Activated naive CD8-positive, alpha-beta T cell (primary cell): ENCODE results near the gene MICAL3.

Source experiments
- H3K27ac Mint-ChIP-seq: one replicate; pipeline ENCODE4 v1.8.0; 2021; ENCODE audit warnings: mixed read lengths
- H3K27me3 Mint-ChIP-seq: one replicate; pipeline ENCODE4 v1.8.0; 2021; ENCODE audit warnings: mixed read lengths
- H3K36me3 Mint-ChIP-seq: one replicate; pipeline ENCODE4 v1.8.0; 2021; ENCODE audit warnings: mixed read lengths
- H3K4me1 Mint-ChIP-seq: one replicate; pipeline ENCODE4 v1.8.0; 2021; ENCODE audit warnings: low read depth, mixed read lengths
- H3K4me3 Mint-ChIP-seq: one replicate; pipeline ENCODE4 v1.8.0; 2021; ENCODE audit warnings: mild to moderate bottlenecking, mixed read lengths
- H3K9me3 Mint-ChIP-seq: one replicate; pipeline ENCODE4 v1.8.0; 2021; ENCODE audit warnings: low read depth, mixed read lengths

MICAL3 gene

DNA sequence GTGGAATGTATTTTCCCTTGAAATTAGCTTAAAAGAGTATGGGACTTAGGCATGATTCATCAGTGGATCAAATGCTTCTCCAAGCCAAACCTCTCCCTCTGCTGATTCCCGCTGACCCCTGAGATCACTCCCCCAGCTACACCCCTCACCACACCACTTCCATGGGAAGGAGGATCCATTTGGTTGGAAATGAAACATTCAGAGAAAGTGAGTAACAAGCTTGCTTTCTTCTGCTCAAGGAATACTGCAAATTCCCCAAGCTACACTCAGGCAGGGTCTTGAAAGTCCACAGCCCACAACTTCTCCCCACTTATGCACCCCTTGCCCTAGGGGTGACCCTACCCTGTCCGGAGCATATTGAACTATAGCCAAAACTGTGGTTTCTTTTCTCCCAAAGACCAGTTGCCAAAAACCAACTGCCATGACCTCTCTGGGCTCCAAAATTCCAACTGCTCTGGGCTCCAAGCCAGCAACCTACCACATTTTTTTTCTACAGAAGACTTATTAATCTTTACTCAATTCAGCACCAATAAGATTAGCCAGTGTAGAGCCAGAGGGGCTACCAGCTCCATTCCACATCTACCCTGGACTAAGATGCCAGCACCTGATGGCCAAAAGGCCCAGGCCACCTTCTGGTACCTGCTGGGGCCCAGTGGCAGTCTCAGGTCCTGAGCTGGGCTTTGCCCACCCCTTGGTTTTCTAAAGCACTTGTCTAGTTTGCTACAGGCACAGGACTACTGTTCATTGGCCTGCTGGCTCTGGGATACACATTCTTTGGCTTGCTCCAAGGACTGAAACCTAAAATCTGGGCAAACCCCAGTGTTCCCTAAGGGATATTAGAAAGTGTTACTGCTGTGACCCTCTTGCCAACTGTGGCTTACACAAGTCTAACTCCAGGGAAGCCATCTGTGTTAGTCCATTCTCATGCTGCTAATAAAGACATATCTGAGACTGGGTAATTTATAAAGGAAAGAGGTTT, 101.1 kb downstream of the MICAL3 start:
- no peak overlapping the region for H3K4me3 Mint-ChIP-seq
- no peak overlapping the region for H3K27ac Mint-ChIP-seq
- no peaks in the 10 kb centered on the region for H3K27me3 Mint-ChIP-seq
- H3K36me3 Mint-ChIP-seq, result no peaks in the 10 kb centered on the region
- H3K9me3 Mint-ChIP-seq, result no peaks in the 10 kb centered on the region
- peaks cover 25% of the 10 kb centered on the region for H3K4me1 Mint-ChIP-seq

DNA sequence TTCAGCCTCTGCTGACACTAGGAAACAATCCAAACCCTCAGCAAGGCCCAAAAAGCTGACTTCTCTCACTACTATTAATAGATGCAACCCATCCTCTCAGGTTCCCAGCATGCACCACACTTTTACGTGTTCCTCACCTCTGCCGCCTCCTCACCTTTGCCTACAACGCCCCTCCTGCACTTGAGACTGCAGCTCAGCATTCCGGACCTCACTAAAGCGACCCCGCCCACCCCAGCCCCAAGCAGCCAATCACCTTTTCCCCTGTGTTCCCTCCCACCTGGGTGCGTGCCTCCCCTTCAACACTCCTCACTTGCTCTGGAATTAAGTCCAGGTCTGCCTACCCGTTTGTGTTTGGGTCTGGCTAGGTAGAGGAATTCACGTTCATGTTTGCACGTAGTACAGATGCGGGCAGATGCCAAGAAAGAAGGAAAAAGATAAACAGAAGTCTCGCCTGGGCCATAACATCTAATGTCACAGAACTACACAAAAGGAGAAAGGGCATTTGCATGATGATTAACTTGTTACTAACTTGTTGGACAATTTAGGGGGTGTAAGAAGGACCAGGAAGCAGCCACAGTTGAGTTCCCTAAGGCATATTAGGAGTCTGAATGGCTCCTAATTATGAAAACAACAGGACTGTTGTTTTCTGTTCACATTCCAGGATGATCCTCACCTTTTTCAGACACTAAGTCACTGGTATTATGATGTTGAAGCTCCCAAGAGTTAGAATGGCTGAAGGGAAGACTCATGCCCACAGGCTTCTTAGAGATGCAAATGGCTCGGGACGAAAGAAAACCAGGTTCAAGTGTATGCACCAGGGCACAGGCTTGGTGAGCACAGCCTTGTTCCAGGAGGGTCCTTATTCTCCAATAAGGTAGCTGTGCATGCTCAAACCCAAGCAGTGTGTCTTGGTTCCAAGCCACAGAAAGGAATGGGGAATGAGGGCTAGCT, 102.2 kb downstream of the MICAL3 start:
- H3K36me3 Mint-ChIP-seq, result no peaks in the 10 kb centered on the region
- no peaks in the 10 kb centered on the region for H3K9me3 Mint-ChIP-seq
- H3K4me3 Mint-ChIP-seq, result no peak overlapping the region
- H3K27me3 Mint-ChIP-seq, result no peaks in the 10 kb centered on the region
- no peak overlapping the region for H3K27ac Mint-ChIP-seq
- H3K4me1 Mint-ChIP-seq, result peaks cover 22% of the 10 kb centered on the region

DNA sequence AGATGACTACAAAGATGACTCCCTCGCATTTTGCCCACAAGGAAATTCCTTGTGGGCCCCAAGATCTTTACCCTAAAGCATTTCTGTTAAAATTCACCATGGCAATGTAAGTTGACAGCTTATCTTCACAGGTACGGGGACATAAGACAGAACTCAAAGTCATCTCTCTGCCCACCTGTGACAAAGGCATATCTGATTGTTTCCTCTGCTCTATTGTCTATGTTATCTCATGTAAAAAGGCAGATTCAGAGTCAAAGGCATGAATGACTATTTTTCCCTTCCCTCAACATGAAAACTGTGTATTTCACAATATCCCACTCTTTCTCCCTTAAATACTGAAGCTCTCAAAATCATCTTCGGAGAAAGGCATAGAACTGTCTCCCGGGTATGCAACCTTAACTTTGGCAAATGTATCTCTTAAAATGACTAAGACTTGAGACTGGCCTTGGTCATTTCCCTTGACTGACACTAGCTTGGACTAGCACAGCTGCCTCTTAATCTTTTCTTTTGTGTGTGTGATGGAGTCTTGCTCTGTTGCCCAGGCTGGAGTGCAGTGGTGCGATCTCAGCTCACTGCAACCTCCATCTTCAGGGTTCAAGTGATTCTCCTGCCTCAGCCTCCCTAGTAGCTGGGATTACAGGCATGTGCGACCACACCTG, 103.2 kb downstream of the MICAL3 start:
- Mint-ChIP-seq H3K9me3 (no peaks in the 10 kb centered on the region), H3K27ac (no peak overlapping the region), H3K4me3 (no peak overlapping the region), H3K4me1 (peaks cover 22% of the 10 kb centered on the region), H3K36me3 (no peaks in the 10 kb centered on the region), H3K27me3 (no peaks in the 10 kb centered on the region)

DNA sequence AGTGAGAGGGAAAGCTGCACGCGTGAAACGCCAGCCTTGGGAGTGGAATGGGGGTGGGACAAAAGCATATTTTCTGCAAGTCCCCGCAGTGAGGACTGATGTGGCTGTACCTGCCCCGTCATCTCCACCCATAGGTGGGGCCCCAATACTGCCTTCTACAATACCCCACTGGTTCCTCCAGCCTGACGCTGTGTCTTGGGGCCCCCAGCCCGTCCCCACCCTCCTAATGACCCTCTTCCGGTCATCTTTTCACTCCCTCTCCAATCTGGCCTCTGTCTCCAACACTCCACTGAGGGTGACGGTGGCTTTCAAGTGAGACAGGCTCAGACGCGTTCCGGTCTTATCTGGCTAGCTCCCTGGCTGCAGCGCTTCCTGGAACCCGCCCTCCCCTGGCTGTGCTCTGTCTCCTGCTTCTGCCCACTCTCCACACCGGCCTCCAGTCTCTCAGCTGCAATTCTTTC, 104.2 kb downstream of the MICAL3 start:
- no peaks in the 10 kb centered on the region for H3K9me3 Mint-ChIP-seq
- peaks cover 21% of the 10 kb centered on the region for H3K4me1 Mint-ChIP-seq
- no peak overlapping the region for H3K27ac Mint-ChIP-seq
- H3K27me3 Mint-ChIP-seq, result no peaks in the 10 kb centered on the region
- no peaks in the 10 kb centered on the region for H3K36me3 Mint-ChIP-seq
- H3K4me3 Mint-ChIP-seq, result no peak overlapping the region

DNA sequence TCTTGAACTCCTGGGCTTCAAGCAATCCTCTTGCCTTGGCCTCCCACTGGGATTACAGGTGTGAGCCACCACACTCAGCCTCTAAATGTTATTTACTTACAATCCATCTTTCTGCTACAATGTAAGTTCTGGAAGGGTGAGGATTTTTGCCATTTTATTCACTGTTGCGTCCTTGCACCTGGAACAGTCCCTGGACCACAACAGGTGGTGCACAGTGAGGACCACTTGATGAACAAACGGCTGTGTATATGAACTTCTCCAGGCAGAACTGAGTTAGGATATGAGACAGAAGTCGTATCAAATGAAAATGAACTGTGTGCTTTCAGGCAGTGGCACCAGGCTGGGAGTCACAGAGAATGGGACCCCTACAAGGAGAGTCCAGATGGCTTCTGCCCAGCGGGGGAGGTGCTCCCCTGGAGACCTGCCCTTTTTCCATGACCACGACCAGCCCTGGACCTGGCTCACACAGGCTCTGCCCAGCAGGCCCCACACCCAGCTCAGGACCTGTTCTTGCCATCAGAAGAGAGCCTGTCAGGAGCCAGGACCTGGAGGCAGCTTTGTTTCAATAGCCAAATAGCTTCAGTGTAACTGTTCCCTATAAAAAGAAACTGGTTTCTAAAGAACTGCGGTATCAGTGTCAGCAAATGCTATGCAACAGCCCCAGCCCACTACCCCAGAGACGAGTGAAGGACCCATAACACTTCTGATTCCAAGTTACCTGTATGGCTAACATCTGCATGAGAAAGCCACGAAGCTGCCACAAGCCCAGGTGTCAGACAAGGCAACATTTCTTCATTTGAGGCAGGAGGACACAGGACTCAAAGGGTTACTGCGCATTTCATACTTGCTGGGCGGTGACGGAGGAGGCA, 104.9 kb downstream of the MICAL3 start:
- no peaks in the 10 kb centered on the region for H3K27me3 Mint-ChIP-seq
- no peaks in the 10 kb centered on the region for H3K9me3 Mint-ChIP-seq
- H3K4me1 Mint-ChIP-seq, result peaks cover 21% of the 10 kb centered on the region
- no peaks in the 10 kb centered on the region for H3K36me3 Mint-ChIP-seq
- no peak overlapping the region for H3K27ac Mint-ChIP-seq
- no peak overlapping the region for H3K4me3 Mint-ChIP-seq

DNA sequence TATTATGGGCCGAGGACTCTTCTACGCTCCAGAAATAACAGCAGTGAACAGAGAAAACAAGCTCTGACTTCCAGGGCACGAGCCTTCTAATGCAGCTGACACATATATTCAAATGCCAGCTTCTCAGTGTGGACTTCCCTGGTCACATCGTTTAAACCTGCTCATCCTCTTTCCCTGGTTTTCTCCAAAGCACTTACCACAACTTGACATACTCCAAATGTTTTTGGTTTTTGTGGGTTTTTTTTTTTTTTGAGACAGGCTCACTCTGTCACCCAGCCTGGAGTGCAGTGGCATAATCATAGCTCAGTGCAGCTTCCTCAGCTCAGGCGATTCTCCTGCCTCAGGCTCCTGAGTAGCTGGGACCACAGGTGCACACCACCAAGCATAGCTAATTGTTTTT, 105.5 kb downstream of the MICAL3 start:
- H3K4me1 Mint-ChIP-seq, result peaks cover 21% of the 10 kb centered on the region
- H3K27me3 Mint-ChIP-seq, result no peaks in the 10 kb centered on the region
- H3K27ac Mint-ChIP-seq, result no peak overlapping the region
- no peaks in the 10 kb centered on the region for H3K9me3 Mint-ChIP-seq
- no peak overlapping the region for H3K4me3 Mint-ChIP-seq
- no peaks in the 10 kb centered on the region for H3K36me3 Mint-ChIP-seq

DNA sequence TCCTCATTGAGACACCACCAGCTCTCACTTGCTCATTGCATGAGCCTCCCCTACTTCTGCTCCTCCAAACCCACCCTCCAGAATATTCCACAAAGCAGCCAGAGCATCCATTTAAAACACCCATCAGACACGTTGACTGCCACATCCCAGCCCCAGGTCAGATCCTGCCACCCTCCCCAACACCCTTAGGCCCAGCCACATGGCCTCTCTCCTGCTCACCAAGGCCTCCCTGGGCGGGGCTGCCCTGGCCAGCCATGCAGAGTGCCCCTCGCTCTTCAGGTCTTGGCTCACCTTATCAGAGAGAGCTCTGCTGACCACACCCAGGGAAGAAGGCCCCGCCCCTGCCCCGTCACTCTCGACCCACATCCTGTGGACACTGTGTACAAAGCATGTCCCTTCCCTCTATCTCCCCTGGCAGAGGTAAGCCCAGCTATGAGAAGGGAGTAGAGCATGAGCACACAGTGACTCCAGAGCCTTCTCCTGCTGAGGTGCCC, 106.8 kb downstream of the MICAL3 start:
- H3K27ac Mint-ChIP-seq, result no peak overlapping the region
- H3K4me3 Mint-ChIP-seq, result no peak overlapping the region
- no peaks in the 10 kb centered on the region for H3K27me3 Mint-ChIP-seq
- no peaks in the 10 kb centered on the region for H3K36me3 Mint-ChIP-seq
- H3K9me3 Mint-ChIP-seq, result no peaks in the 10 kb centered on the region
- H3K4me1 Mint-ChIP-seq, result peaks cover 21% of the 10 kb centered on the region

DNA sequence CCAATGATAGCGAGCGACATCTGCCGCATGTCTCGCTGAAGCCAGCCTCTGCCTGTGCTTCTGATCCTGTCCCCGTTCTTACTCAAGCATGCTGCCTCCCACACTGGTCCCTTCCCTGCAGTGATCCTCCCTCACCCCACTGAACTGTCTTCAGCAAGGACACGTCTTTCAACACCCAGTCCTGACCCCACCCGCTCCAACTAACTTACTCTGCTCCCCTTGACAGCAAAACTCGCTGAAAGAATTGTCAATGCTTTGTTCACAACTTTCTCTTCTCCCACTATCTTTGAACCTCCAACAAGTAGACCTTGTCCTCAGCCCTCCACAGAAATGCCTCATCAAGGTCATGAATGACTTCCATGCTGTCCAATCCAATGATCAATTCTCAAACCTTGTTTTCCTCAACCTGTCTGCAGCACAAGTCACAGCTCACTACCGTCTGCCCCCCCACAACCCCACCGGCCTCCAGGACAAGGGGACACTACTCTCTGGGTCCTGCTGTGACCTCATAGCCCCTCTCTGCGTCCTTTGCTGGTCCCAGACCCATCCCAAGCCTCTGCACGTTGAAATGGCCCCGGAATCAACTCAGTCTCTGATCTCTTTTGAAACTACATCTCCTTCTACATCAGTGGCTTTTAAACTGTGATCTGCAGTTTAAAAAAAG, 108.0 kb downstream of the MICAL3 start:
- no peaks in the 10 kb centered on the region for H3K36me3 Mint-ChIP-seq
- H3K27ac Mint-ChIP-seq, result no peak overlapping the region
- H3K9me3 Mint-ChIP-seq, result no peaks in the 10 kb centered on the region
- peaks cover 22% of the 10 kb centered on the region for H3K4me1 Mint-ChIP-seq
- no peak overlapping the region for H3K4me3 Mint-ChIP-seq
- H3K27me3 Mint-ChIP-seq, result no peaks in the 10 kb centered on the region

DNA sequence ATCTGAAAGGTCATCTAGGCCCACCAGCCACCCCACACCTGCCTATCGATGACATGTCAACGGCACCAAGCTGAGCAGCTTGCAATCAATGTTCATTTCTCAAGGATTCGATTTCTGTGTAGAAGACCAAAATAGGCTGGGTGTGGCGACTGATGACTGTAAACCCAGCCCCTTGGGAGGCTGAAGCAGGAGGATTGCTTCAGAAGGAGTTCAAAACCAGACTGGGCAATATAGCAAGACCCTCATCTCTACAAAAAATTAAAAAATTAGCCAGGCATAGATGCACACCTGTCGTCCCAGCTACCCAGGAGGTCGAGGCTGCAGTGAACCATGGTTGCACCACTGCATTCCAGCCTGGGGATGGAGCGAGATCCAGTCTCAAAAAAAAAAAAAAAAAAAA, 108.7 kb downstream of the MICAL3 start:
- H3K27ac Mint-ChIP-seq, result no peak overlapping the region
- no peaks in the 10 kb centered on the region for H3K27me3 Mint-ChIP-seq
- no peak overlapping the region for H3K4me3 Mint-ChIP-seq
- H3K4me1 Mint-ChIP-seq, result peaks cover 16% of the 10 kb centered on the region
- H3K36me3 Mint-ChIP-seq, result no peaks in the 10 kb centered on the region
- H3K9me3 Mint-ChIP-seq, result no peaks in the 10 kb centered on the region

DNA sequence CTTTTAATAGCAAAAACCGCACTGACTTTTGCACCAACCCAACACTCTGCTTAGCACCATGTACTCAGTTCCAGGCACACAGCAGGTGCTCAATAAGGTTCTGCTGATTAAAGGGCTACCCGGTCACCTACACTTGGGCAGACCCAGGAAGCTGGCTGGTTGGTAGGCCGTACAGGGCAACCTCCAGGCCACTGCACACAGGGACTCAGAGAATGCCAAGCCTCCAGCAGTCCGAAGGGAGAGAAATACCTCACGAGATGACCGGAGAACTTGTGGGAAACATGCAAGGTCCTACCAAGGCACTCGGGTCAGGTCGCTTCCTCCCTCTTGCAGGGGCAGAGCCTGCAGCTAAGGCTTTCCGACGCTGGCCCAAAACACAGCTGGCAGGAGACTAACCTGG, 109.2 kb downstream of the MICAL3 start:
- peaks cover 11% of the 10 kb centered on the region for H3K4me1 Mint-ChIP-seq
- no peaks in the 10 kb centered on the region for H3K9me3 Mint-ChIP-seq
- no peaks in the 10 kb centered on the region for H3K36me3 Mint-ChIP-seq
- no peaks in the 10 kb centered on the region for H3K27me3 Mint-ChIP-seq
- no peak overlapping the region for H3K4me3 Mint-ChIP-seq
- no peak overlapping the region for H3K27ac Mint-ChIP-seq

DNA sequence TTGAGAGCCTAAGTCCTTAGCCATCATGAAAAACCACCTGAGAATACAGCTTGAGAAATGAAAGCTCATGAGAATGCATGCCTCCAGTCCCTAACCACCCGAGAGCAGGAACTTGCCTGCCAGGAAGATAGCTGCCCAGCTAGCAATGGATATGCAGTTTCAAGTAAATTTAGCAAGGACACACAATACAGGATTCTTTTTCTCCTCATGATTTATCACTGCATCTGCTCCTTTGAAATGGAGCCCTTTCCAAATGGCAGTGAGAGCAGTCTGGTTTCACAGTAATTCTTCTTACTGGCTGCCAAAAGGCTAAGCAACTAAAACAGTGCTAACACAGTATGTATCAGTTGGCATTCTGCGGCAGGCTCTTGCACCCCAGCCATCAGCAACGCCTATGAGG, 109.9 kb downstream of the MICAL3 start:
- H3K36me3 Mint-ChIP-seq, result no peaks in the 10 kb centered on the region
- no peaks in the 10 kb centered on the region for H3K27me3 Mint-ChIP-seq
- no peaks in the 10 kb centered on the region for H3K9me3 Mint-ChIP-seq
- H3K4me3 Mint-ChIP-seq, result no peak overlapping the region
- H3K4me1 Mint-ChIP-seq, result peaks cover 7% of the 10 kb centered on the region
- H3K27ac Mint-ChIP-seq, result no peak overlapping the region

DNA sequence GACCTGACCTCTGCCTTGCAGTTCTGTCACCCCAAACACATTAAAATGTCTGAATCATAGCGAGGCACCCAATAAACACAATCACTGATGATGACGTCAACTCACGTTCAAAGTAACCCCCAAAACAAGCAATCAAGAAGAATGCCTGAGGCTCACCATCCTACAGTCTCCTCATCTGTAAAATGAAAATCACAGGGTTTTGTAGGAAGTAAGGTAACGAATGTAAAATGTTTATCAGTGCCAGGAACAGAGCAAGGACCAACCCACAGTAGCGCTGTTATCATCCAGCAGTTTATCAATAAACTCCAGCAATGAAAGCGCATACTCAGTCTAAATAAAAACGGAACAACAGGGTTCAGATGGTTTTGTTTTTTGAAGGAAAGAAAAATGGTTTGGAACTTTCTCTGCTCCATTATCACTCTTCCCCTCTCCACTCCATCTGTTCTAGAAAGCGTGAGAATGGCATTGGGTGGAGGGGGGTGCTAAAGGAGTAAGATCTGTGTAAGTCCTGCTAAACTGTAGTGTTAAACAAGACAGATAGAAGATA, 110.5 kb downstream of the MICAL3 start:
- Mint-ChIP-seq H3K4me3 (no peak overlapping the region), H3K4me1 (peaks cover 4% of the 10 kb centered on the region), H3K27ac (no peak overlapping the region), H3K36me3 (no peaks in the 10 kb centered on the region), H3K9me3 (no peaks in the 10 kb centered on the region), H3K27me3 (no peaks in the 10 kb centered on the region)

DNA sequence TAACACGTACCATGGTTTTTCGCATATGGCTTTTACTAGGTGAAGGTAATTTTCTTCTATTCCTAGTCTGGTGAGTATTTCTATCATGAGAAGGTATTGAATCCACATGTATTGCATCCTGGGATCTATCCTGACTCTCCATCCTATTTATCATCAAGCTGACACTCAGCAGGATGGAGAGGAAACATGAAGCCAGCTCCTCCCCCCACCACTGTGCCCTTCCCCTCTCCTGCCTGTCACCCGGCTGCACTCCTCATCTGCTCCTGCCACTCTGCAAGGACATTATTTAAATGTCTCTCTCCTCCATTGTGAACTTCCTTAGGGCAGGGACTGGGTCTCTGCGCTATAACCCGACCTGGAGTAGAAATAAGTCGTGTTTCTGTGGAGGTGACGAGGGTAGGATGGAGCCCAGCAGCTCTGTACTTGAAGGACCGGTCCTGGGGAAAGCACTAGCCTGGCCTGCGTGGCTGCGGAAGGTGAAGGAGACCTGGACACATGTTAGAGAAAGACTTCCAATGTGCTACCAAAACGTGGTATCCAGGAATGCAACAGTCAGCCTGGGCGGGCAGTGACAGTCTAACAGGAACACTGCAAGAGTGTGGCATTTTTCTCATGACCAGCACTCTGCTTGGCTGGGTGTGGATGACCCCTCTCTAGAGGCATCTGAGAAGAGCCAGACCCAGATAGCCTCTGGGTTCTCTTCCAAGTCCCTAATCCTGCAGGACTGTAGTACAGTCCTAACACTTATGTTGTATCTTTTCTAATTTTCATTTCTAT, 111.2 kb downstream of the MICAL3 start:
- H3K27me3 Mint-ChIP-seq, result no peaks in the 10 kb centered on the region
- no peak overlapping the region for H3K4me3 Mint-ChIP-seq
- H3K27ac Mint-ChIP-seq, result no peak overlapping the region
- no peaks in the 10 kb centered on the region for H3K36me3 Mint-ChIP-seq
- H3K9me3 Mint-ChIP-seq, result no peaks in the 10 kb centered on the region
- H3K4me1 Mint-ChIP-seq, result peaks cover 4% of the 10 kb centered on the region
